ENCODE measurements around the gene DDX27. TPM values are rescaled to one million over a fixed set of nuclear protein-coding genes. Genes with fewer than 3 reads are reported as not detected.

The DDX27 gene
- total and polyA plus RNA-seq, 2 of the 13 experiments (the other 11 are each of a cell fraction or from before 2014, with no cell fraction given): 42.6 to 72.8 TPM

- TF ChIP-seq HNF4A (CRISPR knock-in tag; IDR thresholded peaks at IDR 0.05) (no peak), FUBP1 (CRISPR knock-in tag; IDR thresholded peaks at IDR 0.05; ENCODE audit: borderline replicate concordance) (0 out of 2 replicates have a peak, but pooled peaks have one; percentile 29), ZNF710 (CRISPR knock-in tag; IDR thresholded peaks at IDR 0.05; ENCODE audit: borderline replicate concordance) (no peak), NR2F1 (CRISPR knock-in tag; IDR thresholded peaks at IDR 0.05) (0 out of 4 replicates have a peak, but pooled peaks of 1 of the 2 experiments have one; percentile 31), TERF1 (CRISPR knock-in tag; IDR thresholded peaks at IDR 0.05) (0 out of 2 replicates have a peak, but pooled peaks have one; percentile 41), ZNF652 (CRISPR knock-in tag; IDR thresholded peaks at IDR 0.05; ENCODE audit: borderline replicate concordance, low read depth) (peak; percentile 21; the same call in 1 of the 2 replicates), MTF2 (CRISPR knock-in tag; IDR thresholded peaks at IDR 0.05; ENCODE audit: borderline replicate concordance) (no peak), SOX13 (IDR thresholded peaks at IDR 0.05) (0 out of 2 replicates have a peak, but pooled peaks have one; percentile 24), SOX13 (CRISPR knock-in tag; conservative IDR thresholded peaks at IDR 0.05 in 1 of 2, IDR thresholded peaks at IDR 0.05 in 1 of 2) (peak in 1 of 2 experiments; percentile 68; a peak in 2 of 4 replicates), ZBTB25 (CRISPR knock-in tag; IDR thresholded peaks at IDR 0.05) (no peak; the same call in 1 of the 2 replicates), MTA3 (CRISPR knock-in tag; IDR thresholded peaks at IDR 0.05) (no peak), ZNF7 (CRISPR knock-in tag; IDR thresholded peaks at IDR 0.05) (no peak), ATAD3A (CRISPR knock-in tag; IDR thresholded peaks at IDR 0.05) (no peak)
- TF ChIP-seq, protein P1, sequence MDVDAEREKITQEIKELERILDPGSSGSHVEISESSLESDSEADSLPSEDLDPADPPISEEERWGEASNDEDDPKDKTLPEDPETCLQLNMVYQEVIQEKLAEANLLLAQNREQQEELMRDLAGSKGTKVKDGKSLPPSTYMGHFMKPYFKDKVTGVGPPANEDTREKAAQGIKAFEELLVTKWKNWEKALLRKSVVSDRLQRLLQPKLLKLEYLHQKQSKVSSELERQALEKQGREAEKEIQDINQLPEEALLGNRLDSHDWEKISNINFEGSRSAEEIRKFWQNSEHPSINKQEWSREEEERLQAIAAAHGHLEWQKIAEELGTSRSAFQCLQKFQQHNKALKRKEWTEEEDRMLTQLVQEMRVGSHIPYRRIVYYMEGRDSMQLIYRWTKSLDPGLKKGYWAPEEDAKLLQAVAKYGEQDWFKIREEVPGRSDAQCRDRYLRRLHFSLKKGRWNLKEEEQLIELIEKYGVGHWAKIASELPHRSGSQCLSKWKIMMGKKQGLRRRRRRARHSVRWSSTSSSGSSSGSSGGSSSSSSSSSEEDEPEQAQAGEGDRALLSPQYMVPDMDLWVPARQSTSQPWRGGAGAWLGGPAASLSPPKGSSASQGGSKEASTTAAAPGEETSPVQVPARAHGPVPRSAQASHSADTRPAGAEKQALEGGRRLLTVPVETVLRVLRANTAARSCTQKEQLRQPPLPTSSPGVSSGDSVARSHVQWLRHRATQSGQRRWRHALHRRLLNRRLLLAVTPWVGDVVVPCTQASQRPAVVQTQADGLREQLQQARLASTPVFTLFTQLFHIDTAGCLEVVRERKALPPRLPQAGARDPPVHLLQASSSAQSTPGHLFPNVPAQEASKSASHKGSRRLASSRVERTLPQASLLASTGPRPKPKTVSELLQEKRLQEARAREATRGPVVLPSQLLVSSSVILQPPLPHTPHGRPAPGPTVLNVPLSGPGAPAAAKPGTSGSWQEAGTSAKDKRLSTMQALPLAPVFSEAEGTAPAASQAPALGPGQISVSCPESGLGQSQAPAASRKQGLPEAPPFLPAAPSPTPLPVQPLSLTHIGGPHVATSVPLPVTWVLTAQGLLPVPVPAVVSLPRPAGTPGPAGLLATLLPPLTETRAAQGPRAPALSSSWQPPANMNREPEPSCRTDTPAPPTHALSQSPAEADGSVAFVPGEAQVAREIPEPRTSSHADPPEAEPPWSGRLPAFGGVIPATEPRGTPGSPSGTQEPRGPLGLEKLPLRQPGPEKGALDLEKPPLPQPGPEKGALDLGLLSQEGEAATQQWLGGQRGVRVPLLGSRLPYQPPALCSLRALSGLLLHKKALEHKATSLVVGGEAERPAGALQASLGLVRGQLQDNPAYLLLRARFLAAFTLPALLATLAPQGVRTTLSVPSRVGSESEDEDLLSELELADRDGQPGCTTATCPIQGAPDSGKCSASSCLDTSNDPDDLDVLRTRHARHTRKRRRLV (CRISPR knock-in tag; IDR thresholded peaks at IDR 0.05): no peak
These were observed at the start of gene DDX27 (continued) for GRCh38 chr20:49219091-49219923.
